ENCODE data around the gene TRMT2B.

DNA sequence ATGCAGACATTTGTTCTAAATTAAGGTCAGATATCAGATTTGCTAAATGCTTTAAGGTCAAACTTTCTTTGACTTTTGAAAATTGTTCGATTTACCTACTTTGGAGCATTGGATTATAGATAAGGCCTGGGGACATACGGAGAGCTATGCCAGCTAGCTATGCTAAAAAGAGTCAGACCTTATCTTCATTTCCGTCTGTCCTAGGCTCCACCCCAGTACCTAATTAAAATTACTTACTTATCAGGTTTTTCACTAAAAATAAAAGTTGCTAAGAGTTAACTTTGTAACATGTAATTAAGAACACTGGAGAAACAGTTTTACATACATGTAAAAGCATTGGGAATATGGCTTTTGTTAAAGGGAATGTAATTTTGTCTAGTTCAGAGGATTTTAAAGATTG is 19.7 kb upstream of the TRMT2B start:
- TF ChIP-seq, protein P1, sequence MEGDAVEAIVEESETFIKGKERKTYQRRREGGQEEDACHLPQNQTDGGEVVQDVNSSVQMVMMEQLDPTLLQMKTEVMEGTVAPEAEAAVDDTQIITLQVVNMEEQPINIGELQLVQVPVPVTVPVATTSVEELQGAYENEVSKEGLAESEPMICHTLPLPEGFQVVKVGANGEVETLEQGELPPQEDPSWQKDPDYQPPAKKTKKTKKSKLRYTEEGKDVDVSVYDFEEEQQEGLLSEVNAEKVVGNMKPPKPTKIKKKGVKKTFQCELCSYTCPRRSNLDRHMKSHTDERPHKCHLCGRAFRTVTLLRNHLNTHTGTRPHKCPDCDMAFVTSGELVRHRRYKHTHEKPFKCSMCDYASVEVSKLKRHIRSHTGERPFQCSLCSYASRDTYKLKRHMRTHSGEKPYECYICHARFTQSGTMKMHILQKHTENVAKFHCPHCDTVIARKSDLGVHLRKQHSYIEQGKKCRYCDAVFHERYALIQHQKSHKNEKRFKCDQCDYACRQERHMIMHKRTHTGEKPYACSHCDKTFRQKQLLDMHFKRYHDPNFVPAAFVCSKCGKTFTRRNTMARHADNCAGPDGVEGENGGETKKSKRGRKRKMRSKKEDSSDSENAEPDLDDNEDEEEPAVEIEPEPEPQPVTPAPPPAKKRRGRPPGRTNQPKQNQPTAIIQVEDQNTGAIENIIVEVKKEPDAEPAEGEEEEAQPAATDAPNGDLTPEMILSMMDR (IDR thresholded peaks at IDR 0.05), result no peak
- TF ChIP-seq POLR2A (IDR thresholded peaks at IDR 0.05), result no peak

Data from ovary (tissue), 3 donors.